Glutamatergic neuron (in vitro differentiated cells): Measurements from ENCODE around the gene NDUFAF3. TPM values are rescaled to one million over a fixed set of nuclear protein-coding genes. Genes with fewer than 3 reads are reported as not detected.

Experiments
- DNase-seq: peaks from one replicate; pipeline ENCODE4 v3.0.0; 2022
- H3K27ac Mint-ChIP-seq: one replicate; pipeline ENCODE4 v1.8.0; 2020; ENCODE audit warnings: mild to moderate bottlenecking, mixed read lengths, inconsistent platforms; ENCODE audit not compliant: unreplicated experiment
- H3K27me3 Mint-ChIP-seq: one replicate; pipeline ENCODE4 v1.8.0; 2020; ENCODE audit warnings: mild to moderate bottlenecking, moderate library complexity, mixed read lengths, inconsistent platforms; ENCODE audit not compliant: unreplicated experiment
- H3K36me3 Mint-ChIP-seq: one replicate; pipeline ENCODE4 v1.8.0; 2020; ENCODE audit warnings: mild to moderate bottlenecking, mixed read lengths, inconsistent platforms; ENCODE audit not compliant: unreplicated experiment
- H3K4me1 Mint-ChIP-seq: one replicate; pipeline ENCODE4 v1.8.0; 2020; ENCODE audit warnings: mild to moderate bottlenecking, low read depth, mixed read lengths, inconsistent platforms; ENCODE audit not compliant: unreplicated experiment
- H3K4me3 Mint-ChIP-seq: one replicate; pipeline ENCODE4 v1.8.0; 2020; ENCODE audit warnings: mild to moderate bottlenecking, mixed read lengths, inconsistent platforms; ENCODE audit not compliant: unreplicated experiment
- H3K9me3 Mint-ChIP-seq: one replicate; pipeline ENCODE4 v1.8.0; 2020; ENCODE audit warnings: mild to moderate bottlenecking, moderate library complexity, mixed read lengths, inconsistent platforms; ENCODE audit not compliant: unreplicated experiment
- CTCF ChIP-seq: fragments of 200-600 bp; sonication (generic); IDR thresholded peaks from one replicate; pipeline ENCODE4 v1.5.0; 2021; ENCODE audit not compliant: partially characterized antibody, unreplicated experiment
- total RNA-seq: library from RNA; stranded (reverse); fragmentation: NEBNext Ultra II Directional; extraction: Animal tissue kit (Norgen Biotek cat#: 25700); gene quantifications from one replicate; pipeline ENCODE4 v1.2.1, GENCODE V29; 2021; ENCODE audit not compliant: unreplicated experiment

NDUFAF3 gene
- total RNA-seq, 1 donor from 2014 or later = 50.6 TPM

GRCh38 chr3:49015072-49015471 lies 6.8 kb upstream of the NDUFAF3 start:
- peaks cover 14% of the 10 kb centered on the region for H3K27me3 Mint-ChIP-seq
- H3K36me3 Mint-ChIP-seq = no peaks in the 10 kb centered on the region
- TF ChIP-seq CTCF = no peak
- no peak overlapping the region for H3K4me3 Mint-ChIP-seq
- H3K9me3 Mint-ChIP-seq = peaks cover 11% of the 10 kb centered on the region
- peaks cover 2% of the 10 kb centered on the region for H3K4me1 Mint-ChIP-seq
- DNase-seq = no peak
- H3K27ac Mint-ChIP-seq = no peak overlapping the region

DNA sequence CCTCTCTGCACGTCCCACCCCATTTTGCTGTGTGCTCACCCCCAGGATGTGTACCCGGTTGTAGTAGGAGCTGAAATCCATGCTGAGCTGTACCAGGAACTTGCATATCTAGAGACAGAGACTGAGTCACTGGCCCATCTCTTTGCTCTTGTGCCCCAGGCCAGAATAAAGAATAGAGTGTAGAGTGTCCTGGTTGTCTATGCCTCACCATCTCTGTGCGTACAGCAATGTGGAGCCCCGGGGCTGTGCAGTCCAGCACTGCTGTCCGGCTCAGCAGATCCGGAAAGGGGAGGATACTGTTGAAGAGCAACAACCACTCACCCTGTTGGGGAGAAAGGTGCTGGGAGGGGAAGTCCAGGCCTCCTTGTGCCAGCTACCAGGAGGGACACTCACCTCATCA lies 6.2 kb upstream of the NDUFAF3 start:
- Mint-ChIP-seq H3K27ac (no peak overlapping the region), H3K36me3 (no peaks in the 10 kb centered on the region), H3K9me3 (peaks cover 11% of the 10 kb centered on the region), H3K4me3 (no peak overlapping the region), H3K4me1 (peaks cover 2% of the 10 kb centered on the region), H3K27me3 (peaks cover 16% of the 10 kb centered on the region)
- TF ChIP-seq CTCF = no peak
- no peak for DNase-seq

- Mint-ChIP-seq H3K27me3 (peaks cover 18% of the 10 kb centered on the region), H3K4me3 (no peak overlapping the region), H3K9me3 (peaks cover 11% of the 10 kb centered on the region), H3K36me3 (no peaks in the 10 kb centered on the region), H3K4me1 (peaks cover 2% of the 10 kb centered on the region), H3K27ac (no peak overlapping the region)
- no peak for DNase-seq
- TF ChIP-seq CTCF = no peak
Measured at GRCh38 chr3:49016414-49017228, 5.3 kb upstream of the NDUFAF3 start.

GRCh38 chr3:49017229-49017970 lies 4.5 kb upstream of the NDUFAF3 start:
- TF ChIP-seq CTCF = no peak
- peak overlapping the region; percentile 80 for H3K4me3 Mint-ChIP-seq
- peaks cover 11% of the 10 kb centered on the region for H3K9me3 Mint-ChIP-seq
- peaks cover 18% of the 10 kb centered on the region for H3K27me3 Mint-ChIP-seq
- DNase-seq = no peak
- no peak overlapping the region for H3K27ac Mint-ChIP-seq
- no peaks in the 10 kb centered on the region for H3K36me3 Mint-ChIP-seq
- peaks cover 2% of the 10 kb centered on the region for H3K4me1 Mint-ChIP-seq
